NT2/D1 (cell line): ENCODE measurements around the gene MKRN2.

ENCODE experiments used
- YY1 ChIP-seq: IDR thresholded peaks from 2 replicates; pipeline ENCODE4 v1.6.1; 2011; ENCODE audit not compliant: insufficient read length, insufficient read depth
- ZNF274 ChIP-seq: IDR thresholded peaks from 2 replicates; pipeline ENCODE4 v1.6.1; 2011; ENCODE audit warnings: mild to moderate bottlenecking, low read depth, low read length

DNA sequence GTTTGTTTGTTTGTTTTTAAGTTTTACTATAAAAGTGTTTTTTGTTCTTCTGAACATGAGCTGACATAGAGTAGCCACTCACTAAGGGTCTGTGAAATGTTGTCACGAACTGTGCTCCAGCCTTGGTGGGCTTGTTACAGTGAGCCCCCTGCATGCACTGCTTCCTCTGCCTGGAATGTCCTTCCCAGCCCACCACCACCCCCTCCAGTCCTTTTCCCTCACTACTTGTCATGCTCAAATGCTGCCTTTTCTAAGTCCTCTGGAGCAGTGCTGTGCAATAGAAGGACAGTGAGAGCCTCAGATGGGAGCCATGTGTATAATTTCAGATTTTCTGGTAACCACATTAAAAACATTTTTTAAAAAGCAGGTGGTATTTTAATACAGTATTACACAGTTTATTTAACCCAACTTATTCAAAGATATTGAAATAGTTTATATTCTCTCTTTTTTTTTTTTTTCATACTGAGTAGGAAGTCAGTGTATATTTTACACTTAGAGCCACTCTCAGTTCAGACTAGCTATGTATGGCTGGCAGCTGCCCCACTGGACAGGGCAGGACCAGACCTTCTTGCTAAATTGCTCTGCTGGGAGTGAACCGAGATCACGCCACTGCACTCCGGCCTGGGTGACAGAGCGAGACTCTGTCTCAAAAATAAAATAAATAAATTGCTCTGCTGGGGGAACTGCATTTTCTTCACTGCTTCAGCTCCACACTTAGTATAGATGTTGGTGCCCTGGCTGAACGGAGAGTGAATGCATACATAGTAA lies 38.4 kb upstream of the MKRN2 start:
- TF ChIP-seq YY1 (no peak), ZNF274 (no peak)
